Measurements from ENCODE around the gene RNF167. TPM values are rescaled to one million over a fixed set of nuclear protein-coding genes. Genes with fewer than 3 reads are reported as not detected.

Gene RNF167
- total RNA-seq, 6 donors from 2014 or later, result 41.9 to 130 (median 72.9) TPM

DNA sequence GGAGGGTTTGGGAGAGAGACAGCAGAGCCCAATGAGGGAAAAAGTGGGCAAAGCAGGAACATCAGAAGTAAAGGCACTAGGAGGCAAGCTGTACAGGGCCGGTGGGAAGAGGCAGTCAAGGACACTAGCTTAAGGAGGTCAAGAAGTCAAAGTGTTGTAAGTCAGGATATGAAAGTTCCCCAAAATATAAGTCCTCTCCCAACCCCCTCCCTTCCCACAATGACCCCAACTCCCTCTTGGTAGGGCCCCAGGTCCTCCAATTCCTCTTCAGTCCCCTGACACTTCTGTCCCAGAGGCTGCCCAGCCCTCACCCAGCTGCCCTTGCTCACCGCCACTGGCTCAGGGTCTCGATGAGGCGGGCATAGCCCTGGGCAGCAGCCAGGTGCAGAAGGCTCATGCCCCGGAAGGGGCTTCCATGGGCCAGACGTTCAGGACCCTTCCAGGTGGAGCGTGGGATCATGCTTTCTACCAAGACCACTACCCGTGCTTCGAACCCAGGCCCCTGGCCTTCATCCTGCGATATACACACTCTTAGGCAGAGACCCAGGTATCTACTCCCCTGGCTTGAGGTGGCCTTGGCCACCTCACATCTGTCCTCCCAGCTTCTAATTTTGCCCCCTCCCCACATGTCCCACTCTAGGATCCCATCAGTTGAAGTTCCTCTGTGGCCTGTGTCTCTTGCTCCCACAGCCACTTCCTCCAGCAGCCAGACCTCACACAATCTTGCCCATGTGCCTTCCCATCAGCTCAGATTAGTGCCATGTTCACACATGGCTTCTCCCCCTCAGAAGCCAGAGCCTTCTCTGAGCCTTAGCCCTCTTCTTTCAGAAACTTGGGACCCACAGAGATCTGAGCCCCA, 33.4 kb downstream of the RNF167 start:
- Histone ChIP-seq H3K27me3 (no peaks in the 10 kb centered on the region), H3K36me3 (peaks cover 21 to 96% (median 67%) of the 10 kb centered on the region in 4 donors), H3K27ac (no peak overlapping the region), H3K9me3 (no peaks in the 10 kb centered on the region), H3K4me1 (peaks cover 6 to 28% (median 19%) of the 10 kb centered on the region in 4 donors), H3K4me3 (no peak overlapping the region)
- WGBS, 2 donors, result 85 to 91% methylated on average over 5 to 10 of the region's 10 CpGs
- no peak for DNase-seq
- no peak for ATAC-seq (ENCODE audit: low FRiP score in 2 of 2)
- TF ChIP-seq CTCF (IDR thresholded peaks at IDR 0.05), result no peak
- TF ChIP-seq POLR2A (IDR thresholded peaks at IDR 0.05), result no peak
- no peak for TF ChIP-seq EP300 (IDR thresholded peaks at IDR 0.05)
- no peak for TF ChIP-seq POLR2AphosphoS5 (IDR thresholded peaks at IDR 0.05)

GRCh38 chr17:4974115-4974670, 34.1 kb downstream of the RNF167 start:
- no peak for DNase-seq
- Histone ChIP-seq H3K4me1 (peaks cover 0 to 26% (median 13%) of the 10 kb centered on the region in 4 donors), H3K36me3 (peaks cover 21 to 96% (median 70%) of the 10 kb centered on the region in 4 donors)

GRCh38 chr17:4978726-4979125, 38.7 kb downstream of the RNF167 start:
- H3K4me3 ChIP-seq, result no peak overlapping the region
- DNase-seq (no peak), ATAC-seq (ENCODE audit: low FRiP score in 2 of 2) (peak in 1 of 2 donors; percentile 52)
- peak overlapping the region in 3 of 4 donors; percentile 4 to 44 (median 27) for H3K27ac ChIP-seq
- H3K9me3 ChIP-seq, result no peaks in the 10 kb centered on the region
- H3K36me3 ChIP-seq, result peaks cover 12 to 96% (median 70%) of the 10 kb centered on the region in 4 donors
- no peaks in the 10 kb centered on the region for H3K27me3 ChIP-seq
- TF ChIP-seq POLR2AphosphoS5 (IDR thresholded peaks at IDR 0.05) (no peak), EP300 (IDR thresholded peaks at IDR 0.05) (no peak), POLR2A (IDR thresholded peaks at IDR 0.05) (no peak), CTCF (IDR thresholded peaks at IDR 0.05) (no peak)
- H3K4me1 ChIP-seq, result peaks cover 4 to 23% (median 9%) of the 10 kb centered on the region in 4 donors

More at GRCh38 chr17:4974115-4974670, 34.1 kb downstream of the RNF167 start:
- WGBS, 2 donors, result 76 to 90% methylated on average over 9 of the region's 9 CpGs
- Histone ChIP-seq H3K27ac (no peak overlapping the region), H3K4me3 (no peak overlapping the region), H3K27me3 (no peaks in the 10 kb centered on the region), H3K9me3 (no peaks in the 10 kb centered on the region)
- no peak for ATAC-seq (ENCODE audit: low FRiP score in 2 of 2)
- TF ChIP-seq POLR2A (IDR thresholded peaks at IDR 0.05), result no peak
- no peak for TF ChIP-seq EP300 (IDR thresholded peaks at IDR 0.05)
- TF ChIP-seq POLR2AphosphoS5 (IDR thresholded peaks at IDR 0.05), result no peak
- no peak for TF ChIP-seq CTCF (IDR thresholded peaks at IDR 0.05)

DNA sequence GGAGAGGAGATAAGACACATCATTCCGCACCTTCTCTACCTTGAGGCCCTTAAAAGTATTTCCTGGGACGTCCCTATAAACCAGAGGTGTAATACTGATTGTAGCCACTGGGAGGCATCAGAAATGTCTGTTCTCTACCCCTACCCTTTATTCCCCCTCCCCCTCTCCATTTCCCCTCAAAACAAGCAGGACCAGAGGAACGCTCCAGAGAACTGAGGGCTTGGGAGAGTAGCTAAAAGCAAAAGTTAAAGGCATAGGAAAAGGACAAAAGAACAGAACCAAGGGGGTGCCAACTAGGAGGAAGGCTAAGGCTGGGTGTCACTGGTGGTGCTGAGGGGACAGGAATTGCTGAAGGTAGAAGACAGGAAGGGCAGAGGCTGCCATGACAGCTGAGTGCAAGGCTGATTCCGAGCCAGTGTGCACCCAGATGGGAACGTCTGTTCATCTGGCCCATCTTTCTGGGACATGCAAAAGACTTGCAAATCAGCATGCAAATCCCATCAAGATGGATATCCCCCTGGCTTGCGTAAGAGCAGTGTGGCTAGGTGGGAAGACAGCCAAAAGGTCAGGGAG, 40.7 kb downstream of the RNF167 start:
- ATAC-seq (ENCODE audit: low FRiP score in 2 of 2) (peak; percentile 75 to 77), DNase-seq (no peak)
- Histone ChIP-seq H3K27me3 (no peaks in the 10 kb centered on the region), H3K36me3 (peaks cover 12 to 95% (median 72%) of the 10 kb centered on the region in 4 donors), H3K4me1 (peaks cover 5 to 20% (median 8%) of the 10 kb centered on the region in 4 donors), H3K9me3 (no peaks in the 10 kb centered on the region), H3K27ac (peak overlapping the region in 1 of 4 donors; percentile 36), H3K4me3 (no peak overlapping the region)
- 36 to 47% methylated on average over 6 of the region's 6 CpGs for whole genome bisulfite sequencing, 2 donors
- TF ChIP-seq EP300 (IDR thresholded peaks at IDR 0.05) (no peak), CTCF (IDR thresholded peaks at IDR 0.05) (peak; percentile 77 to 83 (median 80)), POLR2AphosphoS5 (IDR thresholded peaks at IDR 0.05) (no peak), POLR2A (IDR thresholded peaks at IDR 0.05) (no peak)

All from upper lobe of left lung (tissue), 6 donors.